Stimulated activated CD4-positive, alpha-beta T cell treated with anti-CD3 and anti-CD28 coated beads, Interleukin-4, amount 100 ng/mL, for 4 hours (primary cell): Measurements from ENCODE around the gene UBE2H.
"Not testable (repeated sequence)": the region's sequence is repeated elsewhere in the genome, so short reads cannot be mapped to it uniquely, and the experiment has no call there.

Experiments used
- DNase-seq, 2 experiments: peaks; one replicate each; pipeline ENCODE4 v3.0.0-alpha.2; 2020

Gene UBE2H

GRCh38 chr7:129952653-129953560 is at the start of gene UBE2H:
Gene UBE2H (minus strand): TSS chr7:129952960. CDS start chr7:129952555, 405 bp downstream.
- DNase-seq = peak; percentile 89 to 94

DNA sequence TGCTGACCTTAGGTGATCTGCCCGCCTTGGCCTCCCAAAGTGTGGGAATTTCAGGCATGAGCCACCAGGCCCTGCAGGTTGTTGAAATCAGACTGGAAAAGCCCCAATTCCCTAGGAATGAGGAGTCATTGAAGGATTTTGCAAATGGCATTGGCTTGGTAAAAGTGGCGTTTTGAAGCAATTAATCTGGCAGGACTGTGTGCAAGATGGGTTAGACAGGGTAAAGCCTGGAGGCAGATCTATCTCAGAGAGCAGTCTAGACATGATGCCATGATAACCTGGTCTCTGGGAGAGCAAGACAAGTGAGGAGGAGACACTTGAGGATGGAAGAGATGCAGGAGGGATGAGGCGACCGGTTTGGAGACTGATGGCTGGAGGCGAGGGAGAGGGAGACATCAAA is 45.7 kb upstream of the UBE2H start:
- DNase-seq = no peak

- DNase-seq = no peak
Observed at GRCh38 chr7:129997285-129997684, 44.5 kb upstream of the UBE2H start.

GRCh38 chr7:129993275-129993674 is 40.5 kb upstream of the UBE2H start:
- no peak for DNase-seq

DNA sequence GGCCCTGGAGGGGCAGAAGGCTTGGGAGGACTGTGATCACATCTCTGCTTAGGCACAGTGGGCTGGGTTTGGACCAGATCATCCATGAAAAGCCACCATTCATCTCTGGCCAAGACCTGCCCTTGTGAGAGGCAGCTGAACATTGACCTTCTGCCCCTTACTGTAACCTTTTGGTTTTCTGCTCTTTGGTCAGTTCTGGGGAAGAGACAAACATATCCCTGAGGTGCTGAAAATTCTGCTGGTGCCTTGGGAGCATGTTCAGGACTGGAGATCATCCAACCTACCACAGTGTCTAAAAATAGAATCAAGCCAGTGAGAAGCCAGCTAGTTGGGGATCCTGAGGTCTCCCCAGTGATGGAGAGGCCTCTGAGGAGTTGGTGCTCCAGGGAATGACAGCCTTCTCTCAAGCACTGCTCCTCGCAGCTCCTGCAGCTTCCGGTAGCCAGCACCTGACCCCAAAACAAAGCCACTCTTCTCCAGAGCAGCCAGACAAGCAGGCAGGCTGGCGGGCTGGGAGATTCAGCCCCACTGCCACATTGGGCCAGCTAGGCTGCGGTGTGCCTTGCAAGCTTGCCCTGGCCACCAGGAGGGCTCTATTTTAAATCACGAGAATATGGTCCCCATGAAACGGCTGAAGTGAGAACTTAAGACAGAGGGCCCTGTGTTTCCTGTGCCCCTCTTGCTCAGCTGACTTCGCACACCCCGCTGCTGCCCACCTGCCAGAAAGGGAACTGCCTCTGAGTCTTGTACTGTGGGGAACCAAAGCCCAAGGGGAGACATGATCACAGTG is 37.8 kb upstream of the UBE2H start:
- no peak for DNase-seq

DNA sequence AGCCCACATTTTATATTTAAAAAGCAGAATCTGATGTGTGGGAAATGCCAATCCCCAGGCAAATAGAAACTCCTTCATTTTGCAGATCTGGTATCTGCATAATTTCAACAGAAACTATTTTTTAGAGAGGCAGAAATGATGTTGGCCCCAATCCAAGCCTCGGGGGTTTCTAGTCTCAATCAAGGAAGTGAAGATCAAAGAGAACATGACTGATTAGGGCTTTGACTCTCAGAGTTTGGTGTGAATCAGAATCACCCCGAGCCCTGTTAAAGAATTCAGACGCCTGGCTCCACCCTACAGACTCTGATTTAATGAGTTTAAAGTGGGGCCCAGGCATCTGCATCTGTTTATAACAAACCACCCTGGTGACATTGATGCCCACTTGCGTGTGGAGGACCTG is 36.7 kb upstream of the UBE2H start:
- DNase-seq = peak; percentile 28 to 43

DNA sequence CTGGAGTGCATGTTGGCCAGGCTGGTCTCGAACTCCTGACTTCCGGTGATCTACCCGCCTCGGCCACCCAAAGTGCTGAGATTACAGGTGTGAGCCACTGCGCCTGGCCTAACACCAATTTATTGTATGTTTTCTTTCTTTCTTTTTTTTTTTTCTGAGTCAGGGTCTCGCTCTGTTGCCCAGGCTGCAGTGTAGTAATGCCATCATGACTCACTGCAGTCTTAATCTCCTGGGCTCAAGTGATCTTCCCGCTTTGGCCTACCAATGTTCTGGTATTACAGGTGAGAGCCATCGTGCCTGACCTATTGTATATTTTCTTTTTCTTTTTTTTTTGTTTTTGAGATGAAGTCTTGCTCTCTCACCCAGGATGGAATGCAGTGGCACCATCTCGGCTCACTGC is 33.8 kb upstream of the UBE2H start:
- no peak for DNase-seq

GRCh38 chr7:129980667-129981066 is 27.9 kb upstream of the UBE2H start:
- no peak for DNase-seq

DNA sequence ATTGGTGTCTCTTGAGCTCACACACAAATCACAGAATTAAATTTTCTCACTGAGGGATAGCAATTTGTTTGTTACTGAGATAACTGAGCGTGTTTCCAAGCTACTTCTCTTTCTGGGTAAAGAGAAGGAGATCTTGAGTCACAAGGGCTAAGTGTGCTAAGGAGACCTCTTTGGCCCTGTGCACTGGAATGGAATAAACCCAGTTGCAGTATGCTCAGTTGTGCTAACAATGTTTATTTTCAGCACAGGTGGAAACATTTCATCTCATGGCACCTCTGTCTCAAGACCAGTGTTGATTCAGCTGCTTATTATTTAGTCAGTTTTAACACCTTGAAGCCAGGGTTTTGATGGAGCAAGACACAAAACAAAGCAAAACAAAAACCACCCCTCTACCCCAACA is 22.5 kb upstream of the UBE2H start:
- DNase-seq = no peak

DNA sequence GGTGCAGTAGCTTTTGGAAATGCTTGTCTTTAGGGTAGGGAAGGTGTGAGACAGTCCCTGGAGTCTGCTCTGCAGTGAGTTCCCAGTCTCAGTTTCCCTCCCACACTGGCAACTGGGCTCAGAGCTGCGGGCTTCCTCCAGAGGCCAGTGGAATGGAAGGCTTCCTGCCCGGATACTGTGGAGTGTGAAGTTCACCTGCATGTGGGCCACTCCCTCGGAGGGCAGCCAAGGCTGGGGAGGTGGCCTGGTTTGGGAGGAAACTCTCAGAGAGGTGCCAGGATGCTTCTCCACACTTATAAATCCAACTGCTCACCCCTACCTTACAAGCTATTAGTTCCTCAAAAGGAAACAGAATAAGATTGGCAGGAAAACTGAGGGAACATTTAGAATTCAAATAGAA is 18.1 kb upstream of the UBE2H start:
- DNase-seq = no peak

DNA sequence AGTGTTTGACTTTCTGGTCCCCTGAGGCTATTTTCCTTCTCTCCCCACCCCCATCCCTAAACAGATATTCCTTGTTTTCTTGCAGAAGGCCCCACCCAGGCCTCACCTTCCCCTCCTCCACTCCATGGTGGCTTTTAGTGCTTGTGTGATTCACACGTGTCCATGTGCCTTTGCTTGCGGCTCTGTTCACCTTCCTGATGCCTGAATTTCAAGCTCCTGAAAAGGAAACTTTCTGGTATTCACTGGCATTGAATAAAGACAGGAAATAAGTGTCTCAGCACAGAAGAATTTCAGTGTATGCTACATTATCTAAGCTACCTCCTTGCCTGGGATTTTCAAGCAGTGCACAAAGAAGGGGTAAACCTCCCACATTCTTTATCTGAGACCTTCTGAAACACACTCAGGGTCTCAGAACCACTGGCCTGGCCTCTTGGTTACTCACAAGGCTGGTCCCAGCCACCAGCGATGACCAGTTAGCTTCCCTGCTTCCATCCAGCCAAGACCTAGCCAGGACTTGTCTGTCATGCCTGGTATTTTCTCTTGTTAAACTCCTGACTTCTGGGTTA is 17.2 kb upstream of the UBE2H start:
- DNase-seq = no peak

DNA sequence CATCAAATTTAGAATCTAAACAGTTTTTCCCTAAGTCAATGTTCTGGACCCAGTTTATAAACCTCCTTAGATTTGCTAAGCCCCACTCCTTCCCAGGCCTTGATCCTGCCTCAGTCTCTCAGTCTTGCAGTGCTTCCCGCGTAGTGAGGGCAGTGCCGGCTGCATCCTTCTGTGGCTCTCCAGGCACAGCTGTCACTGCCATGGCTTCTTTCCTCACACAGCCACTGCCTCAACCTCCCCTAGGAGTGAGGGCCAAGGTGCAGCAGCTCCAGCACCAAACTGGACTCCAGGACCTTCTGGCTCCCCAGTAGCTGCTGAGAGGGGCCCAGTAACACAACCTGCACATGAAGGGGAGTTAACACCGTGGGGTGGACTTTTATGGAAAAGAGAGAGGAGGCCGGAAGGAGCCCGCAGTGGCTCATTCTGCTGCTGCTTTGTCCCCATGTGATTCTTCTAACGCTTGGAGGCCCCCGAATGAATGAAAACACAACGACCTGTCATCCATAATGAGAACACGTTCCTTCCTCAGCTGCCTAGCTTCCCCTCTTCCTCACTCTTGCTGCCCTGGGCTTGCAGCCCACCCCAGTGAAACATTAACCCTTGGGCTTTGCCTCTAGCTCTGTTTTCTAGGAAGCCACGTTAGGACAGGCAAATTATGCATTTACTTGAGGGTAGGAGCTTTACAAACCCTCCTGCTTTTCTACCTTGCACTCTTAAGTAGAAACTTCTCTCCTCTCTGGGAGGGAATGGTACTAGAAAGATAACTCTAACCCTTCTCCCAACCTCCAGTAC is 16.0 kb upstream of the UBE2H start:
- DNase-seq = no peak

- not testable (repeated sequence) for DNase-seq
Observed at GRCh38 chr7:129960204-129960475, 7.4 kb upstream of the UBE2H start.

DNA sequence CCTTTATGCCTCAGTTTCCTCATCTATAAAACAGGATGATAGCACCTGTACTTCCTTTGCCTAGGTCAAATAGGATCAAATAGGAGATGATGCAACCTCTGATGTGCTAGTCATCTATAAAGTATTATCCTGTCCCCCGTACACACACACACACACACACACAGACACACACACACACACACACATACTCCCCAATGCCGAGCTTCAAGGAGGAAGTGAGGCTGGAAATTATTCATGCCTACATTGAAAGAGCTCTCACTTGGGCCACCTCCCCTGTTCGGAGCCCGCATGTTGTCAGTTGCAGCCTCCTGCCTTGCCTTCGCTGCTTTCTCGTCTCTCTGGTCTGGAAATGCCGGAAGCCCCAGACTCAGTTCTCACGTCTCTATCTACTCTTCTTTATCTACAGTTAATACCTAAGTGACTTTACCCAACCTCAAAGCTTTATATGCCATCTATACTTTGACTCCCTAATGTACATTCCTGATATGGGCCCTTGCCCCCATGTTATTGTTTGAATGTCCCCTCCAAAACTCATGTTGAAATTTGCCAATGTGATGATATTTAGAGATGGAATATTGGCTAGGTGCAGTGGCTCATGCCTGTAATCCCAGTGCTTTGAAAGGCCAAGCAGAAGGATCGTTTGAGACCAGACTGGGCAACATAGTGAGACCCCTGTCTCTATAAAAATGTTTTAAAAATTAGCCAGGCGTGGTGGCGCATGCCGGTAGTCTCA is 6.9 kb upstream of the UBE2H start:
- no peak for DNase-seq

DNA sequence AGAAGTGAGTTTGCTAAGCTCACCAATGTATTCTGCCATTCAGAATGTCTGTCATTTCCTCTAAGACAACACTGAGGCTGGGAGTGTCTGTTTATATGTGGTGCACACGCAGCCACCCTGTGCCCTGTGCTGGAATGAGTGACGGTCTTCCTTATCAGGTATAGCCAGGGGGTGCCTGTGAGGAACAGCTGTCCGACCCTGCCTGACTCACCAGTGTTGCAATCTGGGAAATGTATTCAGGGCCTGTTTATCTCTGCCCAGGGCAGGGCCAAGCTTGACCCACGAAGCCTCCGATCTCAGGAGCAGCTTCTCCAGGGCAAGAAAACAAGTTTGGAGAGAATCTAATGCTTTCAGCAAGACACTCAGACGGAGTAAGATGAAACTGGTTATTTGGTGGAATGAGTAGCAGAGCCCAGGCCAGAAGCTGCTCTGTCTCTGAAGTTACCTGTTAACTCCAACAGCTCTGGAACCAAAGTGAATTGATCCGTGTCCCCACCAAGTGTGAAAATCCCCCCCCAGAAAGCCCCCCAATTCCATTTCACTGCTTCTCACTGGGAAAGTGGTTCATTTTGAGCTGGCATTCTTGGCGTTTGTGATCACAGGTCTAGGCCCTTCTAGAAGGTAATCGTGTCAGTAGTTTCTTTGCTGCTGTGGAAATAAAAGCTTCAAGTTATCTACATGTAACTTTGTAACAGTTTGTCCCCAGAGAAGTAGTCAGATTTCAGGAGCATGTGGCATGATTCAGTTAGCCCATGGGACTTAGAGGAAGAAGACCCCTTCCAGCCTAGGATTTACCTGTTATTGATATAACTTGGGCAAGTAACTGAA is 6.1 kb upstream of the UBE2H start:
- no peak for DNase-seq

GRCh38 chr7:129955993-129956543 is 3.3 kb upstream of the UBE2H start:
- no peak for DNase-seq

DNA sequence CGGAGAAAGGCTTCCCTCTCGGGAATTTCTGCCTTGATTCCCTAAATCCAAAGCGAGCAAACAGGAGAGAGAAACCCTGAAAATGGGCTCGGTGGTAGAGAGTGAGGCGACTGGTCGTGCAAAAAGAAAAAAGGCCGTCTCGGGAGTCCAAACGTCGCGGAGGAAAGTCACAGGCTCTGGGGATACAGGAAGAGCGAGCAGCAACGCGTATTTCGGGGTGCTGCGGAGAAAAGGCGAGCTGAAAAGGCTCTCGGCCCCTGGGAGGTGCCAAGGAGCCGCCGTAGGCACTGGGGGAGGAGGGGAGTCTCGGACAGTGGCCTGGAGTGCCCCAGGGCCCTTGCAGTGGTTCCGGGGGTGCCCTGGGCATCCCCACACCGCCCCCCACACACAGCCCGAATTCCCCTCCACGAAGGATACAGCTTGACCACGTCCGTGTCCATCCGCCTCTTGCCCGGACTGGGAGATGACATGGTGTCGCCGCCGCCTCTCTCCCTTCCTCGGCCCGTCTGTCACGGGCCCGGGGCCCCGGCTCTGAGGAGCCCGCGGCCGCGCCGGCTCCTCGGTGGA is 591 bp downstream of the UBE2H start:
- peak; percentile 5 to 25 for DNase-seq

GRCh38 chr7:129951226-129952085 is 1.3 kb downstream of the UBE2H start:
- DNase-seq = no peak

- DNase-seq = no peak
Observed at GRCh38 chr7:129950933-129951225, 1.9 kb downstream of the UBE2H start.
